CD4-positive, alpha-beta T cell treated with Interleukin-2 at 100 ng/mL for 4 hours (primary cell): Measurements from ENCODE around the gene PARN.
"Not testable (repeated sequence)": the region's sequence is repeated elsewhere in the genome, so short reads cannot be mapped to it uniquely, and the experiment has no call there.

Experiments
- DNase-seq: peaks from one replicate; pipeline ENCODE4 v3.0.0-alpha.2; 2020; ENCODE audit warnings: low spot score

Gene PARN

DNA sequence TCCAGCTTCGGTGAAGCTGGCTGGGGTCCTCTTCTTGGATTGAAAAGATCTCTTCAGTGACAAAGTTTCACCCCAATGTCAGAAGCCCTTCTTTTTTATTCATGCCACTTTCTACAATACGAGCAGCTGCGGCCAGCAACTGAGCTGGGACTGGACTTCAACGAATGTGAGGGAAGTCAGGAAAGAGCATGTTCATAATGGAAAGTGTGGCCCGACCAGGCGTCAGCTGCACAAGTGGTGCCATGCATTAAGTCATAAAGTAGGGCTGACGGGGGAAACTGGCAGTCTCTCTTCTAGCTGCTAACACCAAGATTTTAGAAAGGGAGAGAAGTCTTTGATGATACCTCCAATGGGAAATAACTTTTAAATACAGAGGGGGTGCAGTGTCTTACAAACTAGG is 192.6 kb downstream of the PARN start:
- DNase-seq = no peak

DNA sequence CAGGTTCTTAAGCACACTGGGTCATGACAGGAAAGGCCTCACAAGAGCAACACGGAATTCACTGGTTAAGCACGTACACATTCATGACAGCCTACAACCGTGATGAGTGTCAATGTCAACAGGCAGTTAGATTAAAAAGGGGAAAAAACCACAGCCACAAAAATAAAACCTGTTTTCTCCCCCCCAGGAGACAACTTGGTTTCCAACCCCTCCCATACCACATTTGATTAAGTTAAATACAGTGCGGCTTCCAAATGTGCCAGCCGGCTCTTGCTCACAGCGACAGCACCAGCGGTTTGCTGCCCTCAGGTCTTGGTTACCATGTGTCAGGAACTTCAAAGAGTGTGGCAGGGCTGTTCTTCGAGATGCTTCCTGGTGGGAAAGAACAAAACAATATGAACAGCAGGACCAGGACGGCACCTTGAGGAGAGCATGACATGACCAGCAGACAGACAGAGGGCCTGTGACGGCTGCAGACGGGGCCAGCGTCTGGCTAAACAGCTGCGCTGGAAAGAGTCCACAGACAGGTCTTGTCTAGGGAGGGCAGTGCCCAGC is 193.6 kb downstream of the PARN start:
- DNase-seq = peak; percentile 16

DNA sequence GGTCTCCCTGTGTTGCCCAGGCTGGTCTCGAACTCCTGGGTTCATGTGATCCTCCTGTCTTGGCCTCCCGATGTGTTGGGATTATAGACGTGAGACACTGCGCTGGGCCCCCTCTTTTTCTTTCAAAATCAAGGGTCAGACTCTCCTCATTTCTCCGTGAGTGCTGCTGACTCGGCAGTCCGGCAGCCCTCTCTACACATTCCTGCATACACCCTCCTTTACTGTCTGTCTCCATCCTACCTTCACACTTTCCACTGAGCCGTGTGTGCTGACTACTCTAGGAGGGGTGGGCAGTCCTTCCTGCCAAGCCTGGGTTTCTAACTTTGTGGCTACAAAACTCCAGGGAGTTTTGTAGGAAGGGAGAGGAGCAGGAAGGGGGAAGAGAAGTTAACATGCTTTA is 195.2 kb downstream of the PARN start:
- no peak for DNase-seq

DNA sequence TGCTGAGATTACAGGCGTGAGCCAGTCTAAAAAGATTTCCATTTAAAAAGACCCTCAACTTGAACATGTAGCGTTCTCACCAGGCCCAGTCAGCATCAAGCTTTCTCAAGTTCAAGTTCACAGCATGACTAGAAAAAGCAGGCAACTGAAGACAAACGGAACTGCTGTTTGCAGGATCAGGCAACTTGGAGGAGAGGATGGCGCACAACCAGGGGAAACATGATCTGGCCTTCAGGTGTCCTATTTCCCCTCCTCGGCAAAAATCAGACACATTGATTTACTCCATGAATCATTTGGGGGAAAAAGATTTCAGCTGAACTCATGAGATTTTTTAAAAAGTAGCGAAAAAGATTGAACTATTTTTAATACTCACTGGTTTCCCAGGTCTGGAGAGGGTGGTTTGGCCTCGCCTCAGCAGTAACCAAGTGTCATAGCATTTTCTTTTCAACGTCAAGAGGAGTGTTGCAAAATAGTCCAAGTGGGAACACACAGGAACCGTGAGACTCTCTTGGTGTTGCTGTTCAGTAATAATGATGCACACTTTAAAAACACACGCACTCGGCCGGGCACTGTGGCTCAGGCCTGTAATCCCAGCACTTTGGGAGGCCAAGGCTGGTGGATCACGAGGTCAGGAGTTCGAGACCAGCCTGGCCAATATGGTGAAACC is 201.0 kb downstream of the PARN start:
- DNase-seq = not testable (repeated sequence)

DNA sequence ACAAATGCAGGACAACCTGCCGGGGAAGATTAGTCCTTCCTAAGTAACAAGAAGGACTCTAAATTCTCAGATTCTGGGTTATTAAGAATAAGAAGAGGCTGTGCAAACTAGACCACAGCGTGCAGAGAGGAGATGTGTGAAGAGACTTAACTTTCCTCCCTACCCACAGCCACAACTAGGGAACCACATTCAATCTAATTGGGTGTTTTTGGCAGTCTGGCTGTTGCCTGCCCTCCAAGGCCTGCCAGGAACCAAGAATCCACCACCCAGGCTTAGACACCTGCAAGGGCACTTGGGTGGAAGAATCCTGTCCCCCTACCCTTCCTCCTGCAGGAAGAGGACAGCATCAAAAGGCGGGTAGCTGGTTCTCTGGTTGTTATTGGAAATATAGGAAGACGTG is 202.0 kb downstream of the PARN start:
- DNase-seq = no peak

DNA sequence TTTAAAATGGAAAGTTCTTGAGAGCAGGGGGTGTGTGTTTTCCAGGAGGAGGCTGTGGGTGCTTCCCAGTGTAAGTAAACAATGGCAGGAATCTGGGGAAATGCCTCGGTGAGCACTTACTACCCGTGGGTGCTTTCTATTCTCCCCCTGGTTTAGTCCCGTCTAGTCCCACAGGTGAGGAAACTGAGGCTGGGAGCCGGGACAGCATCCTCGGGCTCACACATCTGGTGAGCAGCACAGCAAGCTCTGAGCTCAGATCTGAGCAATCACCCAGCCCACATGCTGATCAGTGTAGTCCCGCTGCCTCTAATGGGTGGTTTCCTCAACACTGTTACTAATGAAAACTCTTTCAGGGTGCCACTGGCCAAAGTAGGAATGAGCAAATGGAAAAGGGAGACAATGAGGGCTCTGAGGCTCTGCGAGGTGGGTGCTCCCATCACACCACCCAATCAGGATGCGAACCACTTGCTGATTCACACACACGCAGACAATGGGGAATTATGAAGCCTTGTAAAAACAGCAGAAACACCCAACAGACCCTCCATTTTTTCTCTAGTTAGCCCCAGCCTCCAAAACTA is 202.6 kb downstream of the PARN start:
- no peak for DNase-seq

DNA sequence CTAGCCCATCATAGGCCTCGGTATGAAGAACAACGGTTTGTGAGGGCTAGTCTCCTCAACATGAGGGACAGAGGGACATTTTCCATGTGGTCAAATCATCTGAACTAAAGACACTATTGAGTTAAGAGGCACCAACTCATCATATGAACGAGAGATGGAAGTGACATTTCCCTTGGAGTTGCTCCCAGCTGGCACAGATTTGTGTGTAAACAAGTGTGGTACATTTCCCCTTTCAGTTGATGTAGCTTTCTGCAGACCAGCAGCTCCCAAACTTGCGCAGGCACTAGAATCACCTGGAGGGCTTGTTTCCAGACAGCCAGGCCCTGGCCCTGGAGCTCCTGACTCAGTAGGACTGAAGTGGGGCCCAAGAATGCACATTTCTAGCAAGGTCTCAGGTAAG is 205.5 kb downstream of the PARN start:
- DNase-seq = no peak

DNA sequence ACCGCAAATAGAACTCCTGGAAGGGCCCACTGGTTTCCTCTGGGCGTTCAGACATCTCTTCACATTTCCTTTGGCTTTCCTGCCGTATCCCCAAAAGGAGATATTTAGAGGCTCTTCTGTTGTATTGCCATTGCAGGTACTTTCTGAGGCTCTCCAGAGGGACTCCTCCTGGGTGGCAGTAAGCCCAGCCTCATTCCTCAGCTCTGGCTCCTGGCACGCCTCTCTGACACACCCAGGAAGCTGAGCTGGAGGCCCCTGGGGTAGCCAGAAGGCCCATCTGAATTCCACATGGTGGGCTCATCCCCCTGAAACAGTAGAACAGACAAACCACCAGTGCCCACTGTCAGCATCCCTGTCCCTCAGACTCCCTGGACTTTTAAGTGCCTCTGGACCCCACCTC is 206.7 kb downstream of the PARN start:
- no peak for DNase-seq

DNA sequence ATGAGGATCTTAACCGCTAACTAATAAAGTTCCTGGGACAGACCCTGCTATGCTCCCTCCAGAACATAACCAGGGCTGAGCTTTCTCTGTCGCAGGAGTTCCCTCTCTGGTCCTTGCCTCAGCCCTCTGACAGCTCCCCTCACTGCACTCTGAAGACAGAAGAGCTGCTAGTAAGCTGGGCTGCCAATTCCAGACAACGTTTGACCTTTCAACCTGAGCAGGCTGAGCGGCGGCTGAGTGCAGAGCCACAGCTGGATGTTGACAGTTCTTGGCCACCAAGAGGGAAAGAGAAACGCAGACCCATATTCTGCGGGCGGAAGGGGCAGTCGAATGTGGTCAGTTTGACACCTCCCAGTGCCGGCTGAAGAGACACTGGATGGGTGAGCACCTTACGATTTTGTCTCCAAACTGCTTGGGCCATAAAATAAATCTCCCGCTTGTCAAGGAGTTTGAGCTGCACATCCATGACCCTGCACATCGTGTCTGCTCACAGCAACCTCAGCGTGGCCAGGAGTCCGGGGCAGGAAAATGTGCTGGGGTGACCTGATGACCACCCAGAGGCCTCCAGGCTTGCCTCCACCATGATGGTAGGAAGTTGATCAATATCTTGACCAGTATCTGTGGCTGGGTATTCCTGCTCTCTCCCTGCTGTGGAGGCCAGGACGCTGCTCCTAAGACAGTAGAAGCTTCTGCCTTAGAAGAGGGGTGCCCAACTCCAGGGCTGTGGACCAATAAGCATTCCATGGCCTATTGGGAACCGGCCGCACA is 209.2 kb downstream of the PARN start:
- no peak for DNase-seq

DNA sequence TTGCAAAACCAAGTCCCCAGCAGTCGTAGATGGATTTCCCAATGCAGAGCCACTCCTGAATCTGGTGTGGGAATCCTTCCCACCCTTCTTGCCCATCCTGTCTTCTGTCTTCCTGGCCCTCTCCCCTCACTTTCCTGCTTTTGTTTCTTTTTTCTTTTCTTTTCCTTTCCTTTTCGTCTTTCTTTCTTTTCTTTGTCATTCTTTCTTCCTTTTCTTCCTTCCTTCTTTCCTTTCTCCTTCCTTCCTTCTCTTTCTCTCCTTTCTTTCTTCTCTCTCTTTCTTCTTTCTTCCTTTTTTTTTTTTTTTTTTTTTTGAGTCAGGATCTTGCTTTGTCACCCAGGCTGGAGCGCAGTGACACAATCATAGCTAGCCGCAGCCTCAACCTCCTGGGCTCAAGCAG is 209.8 kb downstream of the PARN start:
- DNase-seq = not testable (repeated sequence)

DNA sequence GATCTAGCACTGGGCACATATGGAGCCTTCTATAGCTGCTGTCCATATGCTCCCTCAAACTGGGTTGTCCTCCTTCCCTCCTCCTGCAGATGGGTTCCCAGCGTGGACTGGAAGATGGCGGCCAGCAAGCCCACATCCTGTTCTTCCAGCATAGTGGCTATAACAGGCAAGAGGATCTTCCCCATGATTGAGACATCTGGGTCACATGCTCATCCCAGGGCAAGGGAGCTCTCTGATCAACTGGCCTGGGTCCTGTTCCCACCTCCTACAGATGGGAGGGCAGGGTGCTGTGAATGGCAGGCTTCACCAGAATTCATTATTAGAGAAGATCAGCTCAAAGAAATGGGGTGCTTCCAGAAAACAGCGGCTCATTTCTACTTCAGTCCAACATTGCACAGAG is 210.2 kb downstream of the PARN start:
- no peak for DNase-seq

DNA sequence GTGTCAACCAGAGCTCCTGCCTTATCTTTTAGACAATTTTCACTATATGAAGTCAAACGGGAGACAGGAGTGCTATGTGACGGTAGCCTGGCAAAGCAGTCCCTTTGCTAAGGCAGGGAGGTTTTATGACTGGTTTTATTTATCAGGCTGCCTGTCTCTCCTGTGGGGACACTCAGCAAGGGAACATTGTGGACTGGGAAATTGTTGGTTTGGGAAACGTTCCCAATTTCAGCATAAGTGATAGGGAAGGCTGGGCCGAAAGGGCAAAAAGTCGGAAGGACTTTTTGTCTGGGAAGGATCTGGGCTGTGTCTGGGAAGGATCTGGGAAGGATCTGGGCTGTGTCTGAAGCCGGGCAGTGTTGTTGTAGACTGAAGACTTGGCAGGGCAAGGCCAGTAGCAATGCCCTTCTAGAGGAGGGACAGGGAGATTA is 211.2 kb downstream of the PARN start:
- DNase-seq = no peak

DNA sequence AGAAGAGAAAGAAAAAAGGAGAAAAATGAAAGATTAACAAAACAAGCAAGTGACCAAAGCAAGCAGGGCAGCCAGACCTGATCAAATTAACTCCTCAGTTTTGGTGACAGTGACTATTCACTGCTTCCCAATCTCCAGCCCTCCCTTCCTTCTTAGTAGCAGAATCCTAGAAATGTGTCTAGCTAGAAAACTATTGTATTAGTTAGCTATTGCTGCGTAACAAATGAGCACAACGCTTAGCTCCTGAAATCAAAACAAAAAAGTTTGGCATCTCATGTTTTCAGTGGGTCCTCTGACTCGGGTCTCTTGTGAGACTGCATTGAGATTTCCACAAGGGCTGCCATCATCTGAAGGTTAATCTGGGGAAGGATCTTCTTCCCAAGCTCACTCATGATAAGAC is 213.9 kb downstream of the PARN start:
- DNase-seq = no peak

DNA sequence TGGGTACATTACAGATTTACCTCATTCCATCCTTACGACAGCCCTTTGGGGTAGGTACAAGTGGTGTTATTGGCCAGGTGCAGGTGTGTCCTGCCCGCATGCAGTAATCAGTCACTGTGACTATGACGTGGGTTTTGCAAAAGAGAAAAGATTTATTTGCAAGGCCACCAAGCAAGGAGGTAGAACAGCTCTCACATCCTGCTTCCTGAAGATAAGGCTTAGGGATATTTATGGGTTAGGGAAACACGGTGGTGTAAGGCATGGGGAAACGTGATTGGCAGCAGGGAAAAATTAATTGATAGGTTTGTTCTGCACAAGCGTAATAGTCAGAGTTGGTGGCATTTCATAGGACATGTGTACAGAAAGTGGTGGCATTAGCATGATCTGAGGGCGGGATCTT is 214.8 kb downstream of the PARN start:
- DNase-seq = no peak

DNA sequence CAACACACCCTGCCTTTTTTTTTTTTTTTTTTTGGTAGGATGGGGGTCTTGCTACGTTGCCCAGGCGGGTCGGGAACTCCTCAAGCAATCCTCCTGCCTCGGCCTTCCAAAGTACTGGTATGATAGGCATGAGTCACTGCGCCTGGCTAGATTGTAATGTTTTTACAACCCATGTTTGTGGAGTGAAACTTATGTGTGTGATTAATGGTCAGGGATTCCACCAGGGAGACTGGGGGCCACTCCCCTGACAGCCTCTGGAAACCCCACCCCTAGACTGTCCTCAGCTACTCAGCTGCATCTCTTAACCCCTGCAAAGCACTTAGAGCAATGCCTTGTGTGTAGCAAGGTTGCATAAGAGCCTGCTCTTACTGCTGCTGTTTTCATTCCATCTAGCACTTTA is 220.5 kb downstream of the PARN start:
- DNase-seq = no peak

DNA sequence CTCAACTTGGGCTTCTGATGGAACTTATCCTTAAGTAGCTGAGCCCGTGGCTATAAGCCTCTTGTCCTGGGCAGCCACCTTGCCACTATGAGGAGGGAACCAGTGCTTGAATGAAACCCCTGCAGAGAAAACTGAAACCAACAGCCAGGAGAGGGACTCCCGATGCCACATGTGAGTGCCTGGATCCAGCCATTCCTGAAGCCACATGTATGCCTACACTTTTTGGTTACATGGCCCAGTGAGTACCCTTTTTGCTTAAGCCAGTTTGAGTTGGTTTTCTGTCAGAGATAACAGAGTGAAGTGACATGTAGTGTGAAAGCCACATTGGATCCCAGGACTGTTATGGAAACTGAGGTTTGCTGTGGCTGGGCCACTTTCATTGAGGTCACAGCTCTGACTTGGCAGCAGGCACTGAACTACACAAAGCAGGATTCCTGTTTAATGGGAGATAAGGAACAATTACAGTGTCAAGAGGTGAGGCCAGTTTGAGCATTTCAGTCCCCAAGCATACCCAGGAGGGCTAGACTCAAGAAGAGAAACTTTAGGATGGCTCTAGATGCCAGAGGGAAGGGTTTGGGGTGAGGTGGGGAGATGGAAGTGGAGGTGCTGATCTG is 222.2 kb downstream of the PARN start:
- no peak for DNase-seq

DNA sequence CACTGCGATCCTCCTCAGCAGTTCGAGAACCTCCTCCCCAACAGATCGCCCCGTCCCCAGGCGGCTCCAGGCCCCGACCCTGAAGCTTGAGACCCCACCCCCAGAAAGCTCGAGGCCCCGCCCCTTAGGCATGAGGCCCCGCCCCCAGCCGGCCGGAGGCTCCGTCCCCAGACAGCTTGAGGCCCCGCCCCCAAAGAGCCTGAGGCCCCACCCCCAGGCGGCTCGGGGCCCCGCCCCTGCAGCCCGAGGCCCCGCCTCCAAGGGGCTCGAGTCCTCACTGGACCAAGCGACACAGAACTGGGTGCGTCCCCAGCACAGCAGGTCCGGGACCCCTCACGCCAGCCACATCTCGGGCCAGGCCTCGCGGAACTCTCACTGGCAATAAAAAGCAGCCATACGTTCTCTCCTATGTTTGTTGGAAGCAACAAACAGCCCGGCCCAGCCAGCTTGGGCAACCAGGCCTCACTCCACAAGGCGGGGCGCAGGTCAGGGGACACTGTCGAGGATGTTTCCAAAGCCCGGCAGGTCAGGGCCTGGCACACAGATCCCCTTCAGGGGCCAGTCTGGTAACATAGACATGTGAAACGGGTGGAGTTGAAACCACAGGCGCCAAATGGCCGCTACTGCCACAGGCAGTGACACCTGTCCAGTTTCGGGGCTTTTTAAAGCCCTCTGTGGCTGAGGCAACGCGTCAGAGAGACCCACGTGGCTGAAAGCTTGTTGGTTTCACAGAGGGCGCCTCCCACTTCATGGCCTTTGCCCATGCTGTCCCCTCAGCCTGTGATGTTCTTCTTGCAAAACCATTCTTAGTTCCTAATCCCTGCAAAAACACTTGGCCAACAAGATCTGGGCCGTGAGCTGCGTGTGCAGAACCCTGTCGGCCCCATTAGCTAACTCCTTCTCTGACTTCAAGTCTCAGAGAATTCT is 224.2 kb downstream of the PARN start:
- no peak for DNase-seq

DNA sequence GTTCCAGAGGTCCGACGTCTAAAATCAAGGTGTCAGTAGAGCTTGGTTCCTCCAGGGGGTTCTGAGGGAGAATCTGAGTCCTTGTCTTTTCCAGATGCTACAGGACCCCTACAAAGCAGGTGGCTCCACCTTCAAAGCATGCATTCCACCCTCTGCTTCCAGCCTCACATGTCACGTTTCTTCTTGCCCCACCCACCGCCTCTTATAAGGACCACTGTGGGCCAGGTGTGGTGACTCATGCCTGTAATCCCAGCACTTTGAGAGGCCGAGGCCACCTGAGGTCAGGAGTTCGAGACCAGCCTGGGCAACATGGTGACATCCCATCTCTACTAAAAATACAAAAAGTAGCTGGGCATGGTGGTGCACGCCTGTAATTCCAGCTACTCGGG is 227.1 kb downstream of the PARN start:
- DNase-seq = not testable (repeated sequence)

DNA sequence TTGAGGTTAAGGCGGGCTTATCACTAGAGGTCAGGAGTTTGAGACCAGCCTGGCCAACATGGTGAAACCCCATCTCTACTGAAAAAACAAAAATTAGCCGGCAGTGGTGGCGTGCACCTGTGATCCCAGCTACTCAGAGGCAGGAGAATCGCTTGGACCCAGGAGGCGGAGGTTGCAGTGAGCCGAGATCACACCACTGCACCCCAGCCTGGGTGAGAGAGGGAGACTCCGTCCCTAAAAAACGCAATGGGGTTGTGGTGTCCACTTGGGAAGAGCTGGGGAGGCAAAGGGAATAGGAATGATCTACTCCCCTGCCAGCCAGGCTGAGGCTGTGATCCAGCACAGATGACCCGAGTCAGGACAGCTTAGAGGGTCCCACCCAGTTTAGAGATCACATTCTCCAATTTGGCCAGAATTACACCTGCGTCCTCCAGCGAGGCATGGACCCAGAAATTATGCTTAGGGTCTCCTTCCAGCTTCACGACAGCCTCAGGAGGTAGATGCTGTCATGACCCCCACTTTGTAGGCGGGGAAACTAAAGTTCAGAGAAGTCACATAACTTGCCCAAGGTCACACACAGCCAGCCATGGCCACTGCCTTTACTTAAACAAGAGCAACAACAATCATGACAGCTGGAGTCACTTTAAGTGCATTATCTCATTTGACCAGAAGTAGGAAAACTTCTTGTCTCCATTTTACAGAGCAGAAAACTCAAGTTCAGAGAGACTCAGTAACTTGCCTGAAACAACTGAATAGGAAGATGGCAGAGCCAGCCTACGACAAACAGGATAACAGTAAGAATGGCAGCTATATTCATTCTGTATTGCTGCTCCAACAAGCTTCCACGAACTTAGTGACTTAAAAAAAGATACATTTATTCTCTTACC is 227.7 kb downstream of the PARN start:
- DNase-seq = not testable (repeated sequence)

DNA sequence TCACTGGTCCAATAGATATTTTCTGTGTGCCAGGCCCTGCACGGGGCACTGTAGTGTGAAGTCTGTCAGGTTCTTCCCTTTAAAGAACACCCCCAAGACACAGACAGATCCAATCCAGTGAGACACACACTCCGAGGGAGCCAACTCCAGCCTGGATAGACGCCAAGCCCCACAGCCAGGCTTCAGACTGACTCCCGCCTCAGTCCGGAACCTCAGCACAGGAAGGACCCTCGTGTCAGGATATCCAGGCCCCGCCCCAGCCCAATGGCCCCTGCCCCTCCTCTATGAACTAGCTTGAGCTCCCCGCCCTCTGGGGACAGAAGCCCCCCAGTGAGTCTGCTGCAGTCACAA is 228.4 kb downstream of the PARN start:
- not testable (repeated sequence) for DNase-seq
